ENCODE measurements around the gene FERMT2.

- TF ChIP-seq CTCF (IDR thresholded peaks at IDR 0.05) (no peak), POLR2A (IDR thresholded peaks at IDR 0.05) (no peak)
Observed at GRCh38 chr14:52850451-52850909, 100.4 kb downstream of the FERMT2 start.
